Duodenal mucosa (tissue), 2 donors: ENCODE results near the gene CNTD1.

Experiments
- H3K27ac ChIP-seq: one replicate; pipeline ENCODE4 v1.7.0; 2013; ENCODE audit warnings: low read depth, low read length
- H3K27me3 ChIP-seq, 2 donors: one replicate each; pipeline ENCODE4 v1.7.0; 2013; ENCODE audit warnings: low read length in 2 of 2, control low read depth in 1 of 2; ENCODE audit not compliant: insufficient read depth in 2 of 2, control insufficient read depth in 1 of 2
- H3K36me3 ChIP-seq, 2 donors: one replicate each; pipeline ENCODE4 v1.7.0; 2013; ENCODE audit warnings: low read length in 2 of 2, control low read depth in 1 of 2; ENCODE audit not compliant: insufficient read depth in 2 of 2, control insufficient read depth in 1 of 2
- H3K4me1 ChIP-seq, 2 donors: one replicate each; pipeline ENCODE4 v1.7.0; 2013; ENCODE audit warnings: low read length in 2 of 2, control low read depth in 1 of 2; ENCODE audit not compliant: insufficient read depth in 2 of 2, control insufficient read depth in 1 of 2
- H3K4me3 ChIP-seq, 2 donors: one replicate each; pipeline ENCODE4 v1.7.0; 2013; ENCODE audit warnings: low read length in 2 of 2, low read depth in 1 of 2
- H3K9ac ChIP-seq, 2 donors: one replicate each; pipeline ENCODE4 v1.7.0; 2013; ENCODE audit warnings: low read length in 2 of 2, low read depth in 1 of 2
- H3K9me3 ChIP-seq, 2 donors: one replicate each; pipeline ENCODE4 v1.7.0; 2013; ENCODE audit warnings: low read length in 2 of 2, control low read depth in 1 of 2; ENCODE audit not compliant: control insufficient read depth in 1 of 2

CNTD1 gene

DNA sequence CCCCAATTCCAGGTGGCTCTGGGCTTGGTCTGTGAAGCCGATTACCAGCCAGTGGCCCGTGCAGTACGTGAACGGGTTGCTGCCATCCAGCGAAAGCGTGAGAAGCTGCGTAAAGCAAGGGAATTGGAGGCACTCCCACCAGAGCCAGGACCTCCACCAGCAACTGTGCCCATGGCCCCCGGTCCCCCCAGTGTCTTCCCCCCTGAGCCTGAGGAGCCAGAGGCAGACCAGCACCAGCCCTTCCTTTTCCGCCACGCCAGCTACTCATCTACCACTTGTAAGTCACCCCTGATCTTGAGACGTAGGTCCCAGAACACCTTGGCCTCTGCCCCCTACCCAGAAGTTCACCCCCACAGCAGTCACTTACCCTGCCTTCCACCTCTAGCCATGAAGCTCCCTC is 11.4 kb upstream of the CNTD1 start:
- Histone ChIP-seq H3K9ac (no peak overlapping the region), H3K4me3 (no peak overlapping the region), H3K9me3 (no peaks in the 10 kb centered on the region), H3K4me1 (peaks cover 8 to 9% of the 10 kb centered on the region in 2 donors), H3K27me3 (peaks cover 21 to 22% of the 10 kb centered on the region in 2 donors), H3K36me3 (no peaks in the 10 kb centered on the region), H3K27ac (no peak overlapping the region)

DNA sequence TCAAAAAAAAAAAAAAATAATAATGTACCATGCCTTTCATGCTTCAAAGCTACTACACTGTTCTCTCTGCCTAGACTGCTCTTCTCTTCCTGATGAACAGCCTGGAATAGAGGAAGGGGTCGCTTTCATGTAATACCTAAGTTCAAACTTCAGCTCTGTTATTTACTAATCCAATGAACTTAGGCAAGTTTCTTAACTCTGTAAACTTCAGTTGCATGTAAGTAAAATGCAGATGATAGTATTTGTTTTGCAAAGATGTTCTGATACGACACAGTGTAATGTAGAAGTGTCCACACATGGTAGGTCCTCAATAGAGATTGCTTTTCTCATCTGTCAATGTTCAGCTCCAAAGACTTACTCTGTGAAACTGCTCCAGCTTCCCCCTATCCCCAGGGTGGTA is 6.7 kb upstream of the CNTD1 start:
- Histone ChIP-seq H3K36me3 (peaks cover 6 to 10% of the 10 kb centered on the region in 2 donors), H3K27ac (no peak overlapping the region), H3K9ac (no peak overlapping the region), H3K27me3 (no peaks in the 10 kb centered on the region), H3K9me3 (no peaks in the 10 kb centered on the region), H3K4me3 (no peak overlapping the region), H3K4me1 (peaks cover 16% of the 10 kb centered on the region in 2 donors)

DNA sequence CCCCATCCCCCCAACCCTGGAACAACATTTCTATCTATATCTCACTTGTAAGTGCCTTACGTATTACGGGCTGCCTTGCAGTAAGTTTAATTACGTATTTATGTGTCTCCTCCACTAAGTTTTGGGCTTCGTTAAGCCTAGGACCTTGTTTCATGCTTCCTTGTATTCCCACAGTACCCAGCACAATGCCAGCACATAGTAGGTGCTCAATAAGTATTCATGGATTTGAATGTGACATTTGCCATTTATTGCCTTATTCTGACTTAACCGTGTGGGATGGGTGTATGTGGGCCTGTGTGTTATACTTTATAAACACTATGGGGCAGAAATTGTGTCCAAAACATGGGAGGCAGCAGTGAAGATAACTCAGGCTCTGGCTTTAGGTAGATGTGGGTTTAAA is 6.1 kb upstream of the CNTD1 start:
- H3K27me3 ChIP-seq = no peaks in the 10 kb centered on the region
- no peak overlapping the region for H3K27ac ChIP-seq
- H3K4me3 ChIP-seq = no peak overlapping the region
- H3K4me1 ChIP-seq = peaks cover 20 to 22% of the 10 kb centered on the region in 2 donors
- H3K9me3 ChIP-seq = no peaks in the 10 kb centered on the region
- H3K36me3 ChIP-seq = peaks cover 7 to 10% of the 10 kb centered on the region in 2 donors
- no peak overlapping the region for H3K9ac ChIP-seq

DNA sequence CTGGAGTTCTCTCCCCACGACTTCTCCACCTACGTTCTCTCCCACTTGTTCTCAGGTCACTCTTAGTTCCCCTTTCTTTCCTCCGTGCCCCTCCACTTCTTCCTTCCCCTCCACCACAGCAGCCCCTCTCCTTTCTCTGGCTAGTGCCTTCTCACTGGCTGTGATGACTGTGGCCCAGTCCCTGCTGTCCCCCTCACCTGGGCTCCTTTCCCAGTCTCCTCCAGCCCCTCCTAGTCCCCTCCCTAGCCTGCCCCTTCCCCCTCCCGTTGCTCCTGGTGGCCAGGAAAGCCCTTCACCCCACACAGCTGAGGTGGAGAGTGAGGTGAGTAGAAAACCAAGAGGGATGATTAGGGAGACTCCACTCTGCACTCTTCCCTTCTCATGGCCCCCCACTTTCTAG is 3.6 kb upstream of the CNTD1 start:
- no peak overlapping the region for H3K4me3 ChIP-seq
- H3K27ac ChIP-seq = no peak overlapping the region
- H3K9me3 ChIP-seq = no peaks in the 10 kb centered on the region
- no peaks in the 10 kb centered on the region for H3K27me3 ChIP-seq
- peaks cover 7 to 10% of the 10 kb centered on the region in 2 donors for H3K36me3 ChIP-seq
- peak overlapping the region in 1 of 2 donors; percentile 14 for H3K9ac ChIP-seq
- peaks cover 20 to 29% of the 10 kb centered on the region in 2 donors for H3K4me1 ChIP-seq

DNA sequence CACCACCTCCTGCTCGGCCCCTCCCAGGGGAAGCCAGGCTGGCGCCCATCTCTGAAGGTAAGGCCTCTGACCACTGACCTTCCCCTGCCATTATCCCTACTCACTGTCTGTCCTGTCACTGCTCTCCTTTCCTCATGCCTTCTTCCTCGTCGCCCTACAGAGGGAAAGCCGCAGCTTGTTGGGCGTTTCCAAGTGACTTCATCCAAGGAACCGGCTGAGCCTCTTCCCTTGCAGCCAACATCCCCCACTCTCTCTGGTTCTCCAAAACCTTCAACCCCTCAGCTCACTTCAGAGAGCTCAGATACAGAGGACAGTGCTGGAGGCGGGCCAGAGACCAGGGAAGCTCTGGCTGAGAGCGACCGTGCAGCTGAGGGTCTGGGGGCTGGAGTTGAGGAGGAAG is 3.2 kb upstream of the CNTD1 start:
- Histone ChIP-seq H3K4me3 (no peak overlapping the region), H3K4me1 (peaks cover 20 to 29% of the 10 kb centered on the region in 2 donors), H3K9me3 (no peaks in the 10 kb centered on the region), H3K9ac (peak overlapping the region in 1 of 2 donors; percentile 14), H3K27me3 (no peaks in the 10 kb centered on the region), H3K27ac (no peak overlapping the region), H3K36me3 (peaks cover 7 to 10% of the 10 kb centered on the region in 2 donors)

DNA sequence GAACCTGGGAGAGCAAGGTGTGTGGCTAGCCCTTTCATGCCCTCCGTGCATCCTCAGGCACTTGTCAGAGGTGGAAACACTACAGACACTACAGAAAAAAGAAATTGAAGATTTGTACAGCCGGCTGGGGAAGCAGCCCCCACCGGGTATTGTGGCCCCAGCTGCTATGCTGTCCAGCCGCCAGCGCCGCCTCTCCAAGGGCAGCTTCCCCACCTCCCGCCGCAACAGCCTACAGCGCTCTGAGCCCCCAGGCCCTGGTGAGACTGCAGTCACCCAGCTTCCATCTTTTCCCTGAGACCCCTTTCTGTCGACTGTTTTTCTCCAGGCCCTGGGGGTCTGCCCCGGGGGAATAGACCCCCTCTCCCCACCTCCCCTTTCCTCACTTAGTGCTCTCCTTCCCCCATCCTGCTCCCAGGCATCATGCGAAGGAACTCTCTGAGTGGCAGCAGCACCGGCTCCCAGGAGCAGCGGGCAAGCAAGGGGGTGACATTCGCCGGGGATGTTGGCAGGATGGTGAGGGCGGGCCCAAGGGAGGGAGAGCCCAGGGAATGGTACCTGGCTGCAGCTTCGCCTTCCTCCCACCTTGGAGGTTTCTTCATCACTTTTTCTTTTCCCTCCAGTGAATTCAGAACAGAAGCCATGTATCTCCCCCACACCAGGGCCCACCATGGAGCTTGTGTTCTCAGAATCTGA is 2.4 kb upstream of the CNTD1 start:
- H3K4me3 ChIP-seq = peak overlapping the region; percentile 24 to 93
- H3K4me1 ChIP-seq = peaks cover 20 to 29% of the 10 kb centered on the region in 2 donors
- no peaks in the 10 kb centered on the region for H3K27me3 ChIP-seq
- H3K9me3 ChIP-seq = no peaks in the 10 kb centered on the region
- H3K9ac ChIP-seq = peak overlapping the region in 1 of 2 donors; percentile 98
- H3K27ac ChIP-seq = peak overlapping the region; percentile 71
- peaks cover 7 to 10% of the 10 kb centered on the region in 2 donors for H3K36me3 ChIP-seq

DNA sequence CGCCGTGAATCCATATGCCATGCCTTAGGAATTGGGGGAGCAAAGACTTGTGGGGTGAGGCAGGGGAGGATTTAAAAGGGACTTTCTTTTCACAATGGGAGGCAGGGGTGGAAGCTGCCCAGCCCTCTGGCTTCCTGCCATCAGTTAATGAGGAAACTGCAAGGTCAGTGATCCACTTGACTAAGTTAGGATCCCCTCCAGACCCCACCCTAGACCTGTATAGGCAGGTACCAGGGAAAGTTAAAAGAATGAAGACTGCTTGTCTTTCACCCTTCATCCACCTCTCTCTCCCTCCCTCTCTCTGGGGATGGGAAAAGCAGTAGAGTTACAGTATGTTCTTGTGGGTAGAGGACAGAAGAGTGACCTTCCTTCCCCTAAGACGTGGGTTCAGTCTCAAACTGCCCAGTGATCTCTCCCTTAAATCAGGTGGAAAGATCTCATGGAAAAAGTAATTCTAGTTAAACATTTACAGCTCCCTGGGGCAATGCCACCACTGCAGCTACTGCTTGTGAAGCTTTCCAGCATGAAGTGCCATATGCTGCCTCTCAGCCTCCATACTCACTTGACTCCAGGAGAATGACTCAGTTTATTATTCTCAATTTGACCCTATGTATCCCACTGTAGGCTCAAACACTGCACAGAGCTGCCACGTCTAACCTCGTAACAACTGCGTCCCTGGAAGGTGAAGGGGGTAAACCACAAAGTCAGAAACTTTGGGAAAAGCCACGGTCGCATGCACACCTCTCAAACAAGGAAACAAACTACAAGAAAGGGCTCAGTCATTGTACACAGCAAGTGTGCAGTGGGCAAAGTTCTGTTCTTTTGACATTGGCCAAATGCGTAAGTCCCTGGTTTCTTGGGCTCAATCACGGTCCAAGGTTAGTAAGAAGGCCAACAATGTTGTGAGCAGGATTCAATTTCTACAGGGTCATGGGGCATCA is 1.3 kb upstream of the CNTD1 start:
- Histone ChIP-seq H3K27me3 (no peaks in the 10 kb centered on the region), H3K9me3 (no peaks in the 10 kb centered on the region), H3K27ac (peak overlapping the region; percentile 72), H3K9ac (peak overlapping the region; percentile 87 to 98), H3K4me1 (peaks cover 20 to 29% of the 10 kb centered on the region in 2 donors), H3K4me3 (peak overlapping the region; percentile 93 to 95), H3K36me3 (peaks cover 7 to 10% of the 10 kb centered on the region in 2 donors)

DNA sequence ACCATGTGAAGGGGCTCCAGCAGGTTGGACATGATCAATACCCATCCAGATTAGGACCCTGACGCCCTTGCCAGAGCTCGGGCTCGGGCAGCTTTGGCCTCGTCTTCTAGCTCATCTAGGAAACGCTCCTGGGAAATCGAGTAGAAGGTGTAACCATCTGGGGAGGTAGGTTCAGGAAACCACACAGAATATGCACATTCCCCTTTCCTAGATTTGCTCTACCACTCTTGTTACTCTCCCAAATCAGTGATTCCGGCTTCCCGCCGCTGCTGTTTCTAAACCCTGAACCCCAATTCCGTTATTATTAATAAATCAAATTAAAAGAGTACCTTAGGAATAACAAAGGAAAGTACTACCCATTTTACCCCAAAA is 664 bp upstream of the CNTD1 start:
- Histone ChIP-seq H3K4me1 (peaks cover 23 to 30% of the 10 kb centered on the region in 2 donors), H3K4me3 (peak overlapping the region; percentile 93 to 95), H3K27me3 (no peaks in the 10 kb centered on the region), H3K9me3 (no peaks in the 10 kb centered on the region), H3K27ac (peak overlapping the region; percentile 72), H3K36me3 (peaks cover 7 to 10% of the 10 kb centered on the region in 2 donors), H3K9ac (peak overlapping the region; percentile 87 to 98)

DNA sequence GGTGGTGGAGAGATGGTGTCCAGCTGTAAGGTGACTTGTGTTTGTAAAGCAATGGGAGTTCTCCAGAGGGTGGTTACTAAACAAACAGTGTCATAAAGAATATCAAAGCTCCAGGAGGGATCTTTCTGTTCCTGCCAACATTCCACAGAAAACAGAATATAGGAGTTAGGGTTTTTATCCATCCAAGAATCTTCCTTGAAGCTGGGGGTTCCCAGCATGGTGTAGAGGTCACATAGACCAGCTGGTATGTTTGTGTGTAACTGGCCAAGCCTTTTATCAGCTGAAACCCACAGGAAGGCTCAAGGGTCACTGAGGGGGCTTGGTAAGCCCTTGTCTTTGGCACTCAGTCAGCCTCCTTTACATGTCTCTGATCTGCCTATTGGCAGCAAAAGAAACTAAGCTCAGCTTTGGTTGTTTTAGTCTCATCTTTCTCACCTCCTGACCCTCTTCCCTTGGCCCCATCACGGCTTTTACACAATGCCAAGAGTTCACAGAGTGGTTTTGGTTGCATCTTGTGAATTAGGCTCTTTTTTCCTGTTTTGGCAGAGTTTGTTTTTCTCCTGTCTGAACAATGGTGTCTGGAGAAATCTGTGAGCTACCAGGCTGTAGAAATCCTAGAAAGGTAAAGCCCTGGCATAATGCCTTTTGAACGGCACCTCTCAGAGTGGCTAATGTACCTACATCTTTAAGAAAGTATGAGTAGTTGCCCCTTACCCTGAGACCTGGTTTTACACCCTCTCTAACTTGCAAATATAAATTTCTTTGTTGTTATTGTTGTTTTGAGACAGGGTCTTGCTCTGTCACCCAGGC is 4.6 kb downstream of the CNTD1 start:
- Histone ChIP-seq H3K4me3 (no peak overlapping the region), H3K27me3 (no peaks in the 10 kb centered on the region), H3K9ac (no peak overlapping the region), H3K9me3 (no peaks in the 10 kb centered on the region), H3K4me1 (peaks cover 14 to 27% of the 10 kb centered on the region in 2 donors), H3K36me3 (no peaks in the 10 kb centered on the region), H3K27ac (no peak overlapping the region)
